Neural crest cell (in vitro differentiated cells): ENCODE data around the gene HELZ2. TPM values are rescaled to one million over a fixed set of nuclear protein-coding genes. Genes with fewer than 3 reads are reported as not detected.

Experiments
- DNase-seq: peaks from one replicate; pipeline ENCODE4 v3.0.0; 2021; ENCODE audit warnings: low read depth, mixed read lengths, low spot score
- H3K27ac Mint-ChIP-seq: one replicate; pipeline ENCODE4 v1.8.0; 2021; ENCODE audit warnings: mild to moderate bottlenecking, mixed read lengths; ENCODE audit not compliant: unreplicated experiment
- H3K27me3 Mint-ChIP-seq: 2 replicates; pipeline ENCODE4 v1.8.0; 2021; ENCODE audit warnings: low read depth, mild to moderate bottlenecking, mixed read lengths
- H3K36me3 Mint-ChIP-seq: 2 replicates; pipeline ENCODE4 v1.8.0; 2021; ENCODE audit warnings: low read depth, mild to moderate bottlenecking, mixed read lengths
- H3K4me1 Mint-ChIP-seq: 2 replicates; pipeline ENCODE4 v1.8.0; 2021; ENCODE audit warnings: mixed read lengths
- H3K4me3 Mint-ChIP-seq: one replicate; pipeline ENCODE4 v1.8.0; 2021; ENCODE audit warnings: mild to moderate bottlenecking, mixed read lengths
- H3K9me3 Mint-ChIP-seq: 2 replicates; pipeline ENCODE4 v1.8.0; 2021; ENCODE audit warnings: mixed read lengths
- total RNA-seq: library from RNA; stranded (reverse); gene quantifications from 2 replicates; pipeline ENCODE4 v1.2.1, GENCODE V29; 2021
- TF ChIP-seq, protein P1 (sequence below): fragments of 200-600 bp; sonication (generic); conservative IDR thresholded peaks from 2 replicates; pipeline ENCODE4 v1.5.0; 2021; ENCODE audit warnings: antibody characterized with exemption, mild to moderate bottlenecking

The HELZ2 gene
- total RNA-seq, 1 donor from 2014 or later: 22.3 TPM

DNA sequence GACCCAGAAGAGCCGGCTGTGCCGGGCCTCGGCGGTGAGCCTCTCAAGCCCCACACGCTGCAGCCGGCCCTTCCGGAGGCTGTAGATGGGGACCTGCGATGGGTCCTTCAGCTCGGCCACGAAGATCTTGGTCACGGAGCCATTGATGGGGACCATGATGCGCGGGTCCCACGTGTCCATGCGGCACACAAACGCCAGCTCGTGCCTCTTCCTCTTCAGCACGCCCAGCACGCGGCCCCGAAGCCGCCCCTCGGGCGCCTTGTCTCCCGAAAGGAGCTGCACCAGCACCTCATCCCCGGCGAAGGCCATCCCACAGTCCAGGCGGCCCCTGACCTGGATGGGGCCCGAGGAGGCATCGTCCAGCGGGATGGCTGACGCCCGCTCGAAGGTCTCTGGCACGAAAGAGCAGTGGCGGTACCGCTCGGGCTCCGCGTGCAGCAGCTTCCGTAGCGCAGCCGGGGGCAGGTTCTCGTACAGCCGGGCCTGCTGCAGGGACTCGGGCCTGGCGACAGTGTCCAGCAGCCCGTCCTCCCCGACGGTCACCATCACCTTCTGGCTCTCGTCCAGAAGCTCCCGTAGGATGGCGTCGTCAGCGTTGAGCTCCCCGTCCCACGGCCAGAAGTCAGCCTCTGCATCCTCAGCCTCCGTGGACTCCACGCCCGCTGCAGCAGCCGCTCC is 8.9 kb downstream of the HELZ2 start:
- TF ChIP-seq, protein P1, sequence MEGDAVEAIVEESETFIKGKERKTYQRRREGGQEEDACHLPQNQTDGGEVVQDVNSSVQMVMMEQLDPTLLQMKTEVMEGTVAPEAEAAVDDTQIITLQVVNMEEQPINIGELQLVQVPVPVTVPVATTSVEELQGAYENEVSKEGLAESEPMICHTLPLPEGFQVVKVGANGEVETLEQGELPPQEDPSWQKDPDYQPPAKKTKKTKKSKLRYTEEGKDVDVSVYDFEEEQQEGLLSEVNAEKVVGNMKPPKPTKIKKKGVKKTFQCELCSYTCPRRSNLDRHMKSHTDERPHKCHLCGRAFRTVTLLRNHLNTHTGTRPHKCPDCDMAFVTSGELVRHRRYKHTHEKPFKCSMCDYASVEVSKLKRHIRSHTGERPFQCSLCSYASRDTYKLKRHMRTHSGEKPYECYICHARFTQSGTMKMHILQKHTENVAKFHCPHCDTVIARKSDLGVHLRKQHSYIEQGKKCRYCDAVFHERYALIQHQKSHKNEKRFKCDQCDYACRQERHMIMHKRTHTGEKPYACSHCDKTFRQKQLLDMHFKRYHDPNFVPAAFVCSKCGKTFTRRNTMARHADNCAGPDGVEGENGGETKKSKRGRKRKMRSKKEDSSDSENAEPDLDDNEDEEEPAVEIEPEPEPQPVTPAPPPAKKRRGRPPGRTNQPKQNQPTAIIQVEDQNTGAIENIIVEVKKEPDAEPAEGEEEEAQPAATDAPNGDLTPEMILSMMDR: no peak
- H3K4me1 Mint-ChIP-seq: no peaks in the 10 kb centered on the region
- DNase-seq: no peak
- H3K9me3 Mint-ChIP-seq: no peaks in the 10 kb centered on the region
- H3K36me3 Mint-ChIP-seq: peaks cover 3% of the 10 kb centered on the region
- no peak overlapping the region for H3K4me3 Mint-ChIP-seq
- no peak overlapping the region for H3K27ac Mint-ChIP-seq
- H3K27me3 Mint-ChIP-seq: no peaks in the 10 kb centered on the region

DNA sequence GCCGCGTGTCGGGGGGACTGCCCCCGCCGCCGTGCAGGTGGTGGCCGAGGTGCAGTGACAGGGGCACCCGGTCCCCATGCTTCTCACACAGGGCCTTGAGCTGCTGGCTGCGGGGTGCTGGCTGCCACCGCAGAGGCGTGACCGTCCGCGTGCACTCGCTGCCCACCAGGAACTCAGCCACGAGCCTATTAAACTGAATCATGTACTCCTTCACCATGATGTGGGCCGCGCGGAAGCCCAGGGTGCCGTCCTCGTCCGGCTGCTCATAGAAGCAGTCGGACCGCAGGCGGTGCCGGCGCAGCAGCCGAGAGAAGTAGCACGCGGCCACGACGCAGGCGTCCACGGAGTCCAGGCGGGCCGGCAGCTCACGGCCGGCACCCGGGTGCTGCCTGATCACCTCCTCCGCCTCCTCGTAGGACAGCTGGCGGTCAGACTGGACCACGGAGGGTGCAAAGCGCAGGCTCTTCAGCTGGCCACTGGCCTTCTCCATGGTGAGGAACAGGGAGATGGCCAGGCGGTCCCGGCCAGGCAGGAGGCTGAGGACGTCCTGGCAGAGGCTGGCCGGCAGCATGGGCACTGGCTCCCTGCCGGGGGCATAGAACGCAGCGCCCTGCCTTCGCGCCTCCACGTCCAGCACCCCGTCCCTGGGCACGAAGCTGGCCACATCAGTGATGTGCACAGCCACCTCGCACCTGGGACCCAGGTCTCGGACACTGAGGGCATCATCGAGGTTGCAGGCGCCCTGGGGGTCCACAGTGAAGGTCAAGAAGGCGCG is 9.8 kb downstream of the HELZ2 start:
- Mint-ChIP-seq H3K27ac (no peak overlapping the region), H3K9me3 (no peaks in the 10 kb centered on the region), H3K27me3 (no peaks in the 10 kb centered on the region), H3K36me3 (peaks cover 3% of the 10 kb centered on the region), H3K4me1 (no peaks in the 10 kb centered on the region), H3K4me3 (no peak overlapping the region)
- no peak for DNase-seq
- TF ChIP-seq, protein P1: no peak

DNA sequence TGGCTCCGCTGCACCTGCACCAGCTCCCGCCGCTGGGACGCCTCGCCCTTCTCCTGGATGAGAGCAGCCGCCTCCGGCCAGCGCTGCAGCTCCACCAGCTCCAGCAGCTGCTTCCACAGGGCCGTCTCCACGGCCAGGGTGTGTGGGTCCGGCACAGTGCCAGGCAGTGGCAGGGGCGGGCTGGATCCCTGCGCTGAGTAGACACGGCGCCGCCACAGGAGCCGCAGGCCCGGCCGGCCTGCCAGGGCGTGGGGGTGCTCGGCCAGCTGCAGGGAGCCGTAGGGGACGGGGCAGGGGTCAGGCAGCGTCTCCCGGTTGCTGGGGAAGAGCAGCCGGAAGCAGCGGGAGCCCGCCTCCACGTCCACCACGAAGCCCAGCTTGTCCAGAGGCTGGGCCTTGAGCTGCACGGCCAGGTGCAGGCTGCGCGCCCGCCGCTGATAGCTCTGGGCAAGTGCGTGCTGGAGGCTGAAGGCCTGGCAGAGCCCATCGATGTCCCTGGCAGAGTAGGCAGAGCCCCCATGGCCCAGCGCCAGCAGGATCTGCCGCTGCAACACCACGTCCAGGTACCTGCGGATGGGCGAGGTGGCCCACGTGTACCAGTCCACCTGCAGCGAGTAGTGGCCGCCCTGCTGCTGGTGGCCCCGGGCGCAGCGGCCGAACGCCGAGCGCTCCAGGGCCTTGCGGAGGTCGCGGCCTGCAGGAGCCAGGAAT is 10.7 kb downstream of the HELZ2 start:
- no peak overlapping the region for H3K4me3 Mint-ChIP-seq
- H3K4me1 Mint-ChIP-seq: no peaks in the 10 kb centered on the region
- DNase-seq: no peak
- no peak overlapping the region for H3K27ac Mint-ChIP-seq
- TF ChIP-seq, protein P1: no peak
- peaks cover 3% of the 10 kb centered on the region for H3K36me3 Mint-ChIP-seq
- H3K27me3 Mint-ChIP-seq: no peaks in the 10 kb centered on the region
- H3K9me3 Mint-ChIP-seq: no peaks in the 10 kb centered on the region

DNA sequence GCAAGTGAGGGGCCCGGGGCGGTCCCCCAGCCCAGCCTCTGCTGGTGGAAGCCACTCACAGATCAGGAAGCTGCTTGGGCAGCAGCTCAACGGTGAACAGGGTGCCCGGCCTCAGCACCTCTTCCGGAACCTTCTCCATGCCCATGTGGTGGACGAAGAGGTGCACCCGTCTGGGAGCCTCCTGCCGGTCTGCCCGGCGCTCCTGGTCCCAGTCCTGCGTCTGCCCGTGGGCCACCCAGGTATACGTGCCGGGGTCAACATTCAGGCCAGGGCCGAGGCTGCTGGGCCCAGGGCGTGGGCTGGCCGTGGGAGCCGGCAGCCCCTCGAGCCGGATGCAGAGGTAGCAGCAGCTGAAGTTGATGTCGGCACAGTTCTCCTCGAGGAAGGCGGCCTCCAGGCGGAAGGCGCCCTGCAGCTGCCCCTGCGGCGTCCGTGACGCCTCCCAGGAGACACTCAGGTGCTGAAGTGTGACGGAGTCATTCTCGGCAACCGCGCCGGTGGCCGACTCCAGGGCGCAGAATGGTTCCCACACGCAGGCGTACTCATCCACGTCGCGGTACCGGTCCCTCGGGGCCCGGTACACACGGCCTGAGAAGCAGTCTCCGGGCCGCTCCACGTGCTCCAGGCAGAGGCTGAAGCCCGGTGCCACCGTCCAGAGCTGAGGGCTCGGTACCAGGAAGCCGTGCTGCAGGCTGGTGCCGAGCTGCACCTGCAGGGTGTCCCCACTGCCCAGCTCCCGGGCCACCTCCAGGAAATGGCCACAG is 11.4 kb downstream of the HELZ2 start:
- no peaks in the 10 kb centered on the region for H3K9me3 Mint-ChIP-seq

More for the DNA sequence above, 11.4 kb downstream of the HELZ2 start:
- Mint-ChIP-seq H3K27me3 (no peaks in the 10 kb centered on the region), H3K4me1 (no peaks in the 10 kb centered on the region), H3K4me3 (no peak overlapping the region), H3K36me3 (peaks cover 3% of the 10 kb centered on the region), H3K27ac (no peak overlapping the region)
- DNase-seq: no peak
- TF ChIP-seq, protein P1: no peak
